HepG2 (cell line): ENCODE results near the gene ACADSB. TPM values are rescaled to one million over a fixed set of nuclear protein-coding genes. Genes with fewer than 3 reads are reported as not detected.

ENCODE experiments used
- ATF5 ChIP-seq: sonication (generic); formaldehyde crosslinking; IDR thresholded peaks from 2 replicates; pipeline ENCODE4 v1.4.0; 2020; ENCODE audit warnings: mild to moderate bottlenecking, low read depth, missing genetic modification reagents
- BORCS8-MEF2B ChIP-seq: sonication (generic); formaldehyde crosslinking; IDR thresholded peaks from 2 replicates; pipeline ENCODE4 v1.8.0; 2022; ENCODE audit warnings: mild to moderate bottlenecking, missing genetic modification reagents
- CSRNP2 ChIP-seq: sonication (generic); formaldehyde crosslinking; conservative IDR thresholded peaks from 2 replicates; pipeline ENCODE4 v1.8.0; 2022; ENCODE audit warnings: low read depth, missing genetic modification reagents
- DNMT3B ChIP-seq: conservative IDR thresholded peaks from 2 replicates; pipeline ENCODE4 v1.6.1; 2016; ENCODE audit warnings: missing biosample characterization, control low read depth
- FOXK1 ChIP-seq: sonication (generic); formaldehyde crosslinking; IDR thresholded peaks from 2 replicates; pipeline ENCODE4 v1.4.0; 2020; ENCODE audit warnings: low read depth, missing genetic modification reagents, borderline replicate concordance
- FOXP1 ChIP-seq, 2 experiments: fragments of 450-650 bp in 1 of 2; IDR thresholded peaks; 2 replicates each; pipeline ENCODE4 v1.6.1; 2017 to 2018; ENCODE audit warnings: antibody characterized with exemption in 1 of 2
- HHEX ChIP-seq: IDR thresholded peaks from 2 replicates; pipeline ENCODE4 v1.6.1; 2016; ENCODE audit warnings: control low read depth
- MAX ChIP-seq: IDR thresholded peaks from 2 replicates; pipeline ENCODE4 v1.6.1; 2012; ENCODE audit warnings: inconsistent platforms
- MXD3 ChIP-seq: IDR thresholded peaks from 2 replicates; pipeline ENCODE4 v1.6.1; 2016; ENCODE audit warnings: mild to moderate bottlenecking, missing biosample characterization, missing genetic modification reagents
- PBX3 ChIP-seq: sonication (generic); formaldehyde crosslinking; IDR thresholded peaks from 2 replicates; pipeline ENCODE4 v1.8.1; 2023; ENCODE audit warnings: missing genetic modification reagents, inconsistent platforms, borderline replicate concordance
- TBX2 ChIP-seq: sonication (generic); formaldehyde crosslinking; IDR thresholded peaks from 2 replicates; pipeline ENCODE4 v1.5.0; 2020; ENCODE audit warnings: missing genetic modification reagents, mild to moderate bottlenecking, borderline replicate concordance
- ZBTB33 ChIP-seq: sonication (generic); formaldehyde crosslinking; IDR thresholded peaks from 2 replicates; pipeline ENCODE4 v1.4.0; 2020; ENCODE audit warnings: missing genetic modification reagents
- ZFYVE20 ChIP-seq: sonication (generic); formaldehyde crosslinking; IDR thresholded peaks from 2 replicates; pipeline ENCODE4 v1.8.0; 2023; ENCODE audit warnings: low read depth, mild to moderate bottlenecking, moderate library complexity, missing genetic modification reagents, borderline replicate concordance
- ZNF275 ChIP-seq: sonication (generic); formaldehyde crosslinking; IDR thresholded peaks from 2 replicates; pipeline ENCODE4 v1.8.0; 2022; ENCODE audit warnings: missing genetic modification reagents, mild to moderate bottlenecking, inconsistent platforms, borderline replicate concordance
- ZNF383 ChIP-seq: sonication (generic); formaldehyde crosslinking; IDR thresholded peaks from 2 replicates; pipeline ENCODE4 v1.4.0; 2020; ENCODE audit warnings: missing genetic modification reagents, mild to moderate bottlenecking, borderline replicate concordance
- ZNF484 ChIP-seq: sonication (generic); formaldehyde crosslinking; IDR thresholded peaks from 2 replicates; pipeline ENCODE4 v1.5.1; 2020; ENCODE audit warnings: mild to moderate bottlenecking, low read depth, missing genetic modification reagents, borderline replicate concordance
- ZNF770 ChIP-seq: sonication (generic); formaldehyde crosslinking; IDR thresholded peaks from 2 replicates; pipeline ENCODE4 v1.5.0; 2020; ENCODE audit warnings: mild to moderate bottlenecking, missing genetic modification reagents
- polyA plus RNA-seq, 8 experiments: library from polyadenylated mRNA; depleted of rRNA in 3 of 8; stranded (reverse) in 7 of 8; unstranded in 1 of 8; fragments of >200 nt; fragmentation: Illumina TruSeq in 4 of 8; extraction: Trizol in 4 of 8; gene quantifications; 2 replicates each; pipeline versions ENCODE4 v1.2.1 to v1.2.3, GENCODE V29; 2011 to 2016; ENCODE audit warnings: low read depth in 4 of 8, missing spikeins in 1 of 8, mixed read lengths in 1 of 8; ENCODE audit not compliant: insufficient read depth in 1 of 8
- total RNA-seq, 5 experiments: library from RNA; depleted of rRNA; stranded (reverse); fragments of >200 nt; fragmentation: Illumina TruSeq; extraction: Trizol; gene quantifications; 2 replicates each; pipeline ENCODE4 v1.2.3, GENCODE V29; 2016; ENCODE audit warnings: low read depth in 1 of 5

The ACADSB gene
- total and polyA plus RNA-seq, 2 of the 13 experiments (the other 11 are each of a cell fraction or from before 2014, with no cell fraction given): 80.0 to 87.6 TPM

GRCh38 chr10:122980209-122981065 lies 28.4 kb upstream of the ACADSB start, which contains the start of gene PSTK (continued):
- TF ChIP-seq ZNF484 (CRISPR knock-in tag) (no peak), TBX2 (CRISPR knock-in tag) (peak; percentile 78; the same call in 1 of the 2 replicates), ATF5 (CRISPR knock-in tag) (no peak), FOXK1 (peak; percentile 75; the same call in 1 of the 2 replicates), MAX (peak; percentile 93), MXD3 (CRISPR knock-in tag) (no peak; the same call in 1 of the 2 replicates), ZNF275 (CRISPR knock-in tag) (peak; percentile 50; the same call in 1 of the 2 replicates), CSRNP2 (CRISPR knock-in tag) (no peak), BORCS8-MEF2B (CRISPR knock-in tag) (peak; percentile 16; the same call in 1 of the 2 replicates), ZNF383 (CRISPR knock-in tag) (no peak), ZNF770 (CRISPR knock-in tag) (no peak), ZFYVE20 (peak; percentile 76; the same call in 1 of the 2 replicates), FOXP1 (IDR thresholded peaks at IDR 0.05) (no peak), FOXP1 (CRISPR knock-in tag; IDR thresholded peaks at IDR 0.05) (no peak), HHEX (CRISPR knock-in tag) (no peak), DNMT3B (CRISPR knock-in tag) (no peak), PBX3 (no peak), ZBTB33 (CRISPR knock-in tag) (0 out of 2 replicates have a peak, but pooled peaks have one; percentile 6)
